Activated CD4-positive, alpha-beta T cell treated with anti-CD3 and anti-CD28 coated beads for 1 hour (primary cell): ENCODE results near the gene MRPS9.

Experiments
- DNase-seq: peaks from one replicate; pipeline ENCODE4 v3.0.0-alpha.2; 2020

MRPS9 gene

DNA sequence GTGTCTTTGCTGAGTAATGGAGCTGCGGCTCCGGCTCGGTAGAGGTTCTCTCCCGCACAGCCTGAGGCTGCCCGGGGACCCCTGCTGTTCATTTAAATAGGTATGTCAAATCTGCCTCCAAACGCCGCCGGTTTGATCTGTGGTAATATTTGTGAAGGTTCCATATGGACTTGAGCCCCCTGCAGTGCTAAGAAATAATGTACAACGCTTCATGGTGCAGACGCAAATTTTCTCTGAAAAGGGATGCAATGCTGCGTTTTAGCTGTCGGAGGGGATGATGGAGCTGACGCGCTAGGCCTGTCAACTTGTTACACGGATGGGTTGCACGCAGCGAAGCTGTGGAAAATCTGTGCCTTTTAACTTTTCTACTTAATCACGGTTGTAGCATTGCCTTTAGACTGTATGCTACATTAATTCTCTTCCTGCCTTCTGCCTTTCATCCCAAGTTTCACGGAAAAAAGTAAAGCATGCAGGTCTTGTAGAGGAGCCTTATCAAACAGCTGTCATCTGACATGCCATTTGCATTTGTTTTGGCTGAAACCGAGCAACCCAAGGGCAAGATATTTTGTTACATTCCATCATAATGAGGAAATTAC is 43.2 kb downstream of the MRPS9 start:
- DNase-seq: no peak

DNA sequence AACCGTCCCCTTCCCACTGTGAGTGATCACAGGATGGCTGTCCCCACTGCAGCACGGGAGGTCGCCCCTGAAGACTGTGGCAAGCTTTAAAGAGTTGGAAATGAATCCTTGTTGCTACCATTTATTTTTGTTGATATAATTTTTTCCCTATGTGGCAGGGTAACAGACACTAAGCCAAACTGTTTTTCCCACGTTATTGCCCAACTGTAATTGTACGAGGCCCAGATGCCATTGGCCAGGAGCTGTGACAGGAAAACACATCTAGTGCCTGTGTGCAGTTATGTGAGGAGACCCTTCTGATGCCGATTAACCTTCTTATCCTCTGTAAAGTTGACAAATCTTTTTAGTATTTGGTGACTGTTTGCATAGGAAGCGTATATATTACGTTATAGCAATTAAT is 44.2 kb downstream of the MRPS9 start:
- DNase-seq: no peak

DNA sequence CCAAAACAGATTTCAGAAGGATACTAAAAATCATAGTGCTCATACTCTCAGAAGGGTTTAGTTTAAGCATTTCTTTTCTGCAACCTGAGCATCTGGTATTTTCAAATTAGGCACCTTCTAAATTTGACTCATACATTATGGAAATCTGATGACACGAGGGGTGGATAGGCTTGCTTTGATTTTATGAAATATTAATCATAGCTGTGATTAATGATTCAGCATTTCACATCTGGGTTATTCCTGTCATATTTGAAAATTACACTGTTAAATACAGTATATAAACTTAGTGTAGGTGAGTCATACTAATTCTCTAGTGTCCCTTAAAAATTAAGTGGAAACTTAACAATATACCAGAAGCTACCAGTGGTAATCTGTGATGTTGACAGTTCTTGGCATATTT is 47.7 kb downstream of the MRPS9 start:
- no peak for DNase-seq

DNA sequence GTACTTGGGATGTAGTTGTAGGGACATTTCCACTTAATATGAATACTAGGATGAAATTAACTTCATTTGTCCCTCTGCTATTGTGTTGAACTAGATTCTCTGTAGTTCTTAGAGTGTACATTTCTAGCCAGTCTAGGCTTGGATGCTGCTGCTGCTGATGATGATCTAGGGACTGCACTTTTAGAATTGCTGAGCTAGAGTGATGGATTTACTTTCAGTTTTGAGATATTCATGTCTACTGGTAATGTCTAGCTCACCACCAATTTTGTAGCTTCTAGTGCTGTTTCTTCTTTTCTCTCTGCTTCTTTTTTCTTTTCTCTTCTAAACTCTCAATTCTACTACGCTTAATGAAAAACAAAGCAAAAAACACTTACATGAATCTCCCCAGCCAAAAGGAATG is 49.4 kb downstream of the MRPS9 start:
- no peak for DNase-seq

DNA sequence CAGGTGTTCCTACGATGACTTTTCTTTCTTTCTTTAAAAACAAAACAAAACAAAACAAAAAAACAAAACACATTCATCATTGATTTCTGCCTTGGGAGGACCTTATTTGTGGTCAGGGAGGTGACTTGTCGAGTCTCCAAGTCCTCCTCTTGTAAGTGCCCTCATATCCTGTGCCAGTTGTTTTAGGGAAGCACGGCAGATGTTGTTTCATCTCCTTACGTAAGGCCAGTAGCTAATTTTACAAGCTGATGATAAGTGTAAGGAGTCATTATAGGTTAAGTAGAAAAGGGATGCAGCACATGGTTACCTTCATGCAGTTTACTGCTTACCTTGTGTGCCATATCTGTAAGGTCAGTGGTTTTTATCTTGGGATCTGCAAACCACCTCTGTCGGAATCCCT is 52.2 kb downstream of the MRPS9 start:
- DNase-seq: no peak

DNA sequence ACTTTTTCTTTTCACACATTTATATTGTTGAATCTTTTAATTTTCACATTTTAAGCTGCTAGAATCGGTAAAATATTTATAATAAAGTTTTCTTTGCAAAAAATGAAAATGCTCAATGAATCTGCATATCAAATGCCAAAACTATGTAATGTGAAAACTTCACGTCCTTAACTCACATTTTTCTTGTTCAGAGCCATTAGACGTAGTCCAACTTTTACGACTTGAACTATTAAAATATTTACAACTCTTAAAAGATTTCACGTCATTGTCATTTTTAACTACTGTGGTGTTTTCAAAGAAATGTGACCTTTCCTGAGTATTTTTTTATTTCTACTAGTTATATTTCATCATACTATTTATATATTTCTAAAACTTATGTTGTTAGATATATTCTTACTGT is 54.9 kb downstream of the MRPS9 start:
- DNase-seq: no peak

DNA sequence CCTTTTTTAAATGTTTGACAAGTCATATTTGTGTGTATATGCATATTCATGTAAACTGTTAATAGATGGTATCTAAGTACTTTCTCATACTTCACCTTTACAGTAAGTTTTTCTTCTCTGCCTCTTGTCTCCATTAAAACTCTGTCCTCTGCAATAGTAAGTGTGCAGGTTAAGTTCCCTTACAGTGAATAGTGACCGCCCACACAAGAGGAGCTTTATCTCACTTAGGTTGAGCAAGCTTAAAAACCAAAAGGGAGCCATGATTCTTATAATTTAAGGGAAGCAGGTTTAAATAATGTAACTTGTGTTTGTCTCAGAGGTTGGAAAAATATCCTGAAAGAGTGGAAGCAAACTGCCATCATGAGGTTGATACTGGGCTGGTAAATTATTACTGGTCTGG is 61.3 kb downstream of the MRPS9 start:
- no peak for DNase-seq

DNA sequence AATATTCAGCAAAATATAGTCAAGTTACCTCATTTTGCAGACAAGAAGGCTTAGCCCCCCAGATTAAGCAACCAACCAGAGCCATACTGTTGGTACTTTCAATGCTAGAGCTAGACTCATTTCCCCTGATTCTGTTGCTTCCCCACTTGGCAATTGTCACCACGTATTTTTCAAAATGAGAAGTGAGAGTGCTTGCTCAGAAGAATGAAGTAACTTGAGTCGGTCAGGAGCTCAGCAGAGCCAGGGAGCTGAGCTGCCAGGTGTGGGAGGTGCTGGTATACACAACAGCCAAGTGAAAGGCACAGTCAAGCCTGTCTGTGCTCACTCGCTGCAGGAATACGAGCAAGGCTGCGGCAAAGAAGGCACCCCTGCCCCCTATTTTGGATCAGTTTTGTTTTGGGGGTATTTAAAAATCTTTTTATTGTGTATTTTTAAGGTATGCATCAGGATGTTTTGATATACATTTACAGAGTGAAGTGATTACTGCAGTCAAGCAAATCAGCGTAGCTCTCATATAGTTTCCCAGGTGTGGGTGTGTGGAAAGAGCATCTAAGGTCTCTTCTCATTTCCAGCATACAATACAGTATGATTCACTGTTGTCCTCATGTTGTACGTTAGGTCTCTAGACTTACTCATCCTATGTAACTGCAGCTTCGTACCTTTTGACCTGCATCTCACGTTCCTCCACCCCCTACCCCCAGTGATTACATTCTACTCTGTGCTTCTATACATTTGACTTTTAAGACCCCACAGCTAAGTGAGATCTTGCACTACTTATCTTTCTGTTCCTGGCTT is 62.4 kb downstream of the MRPS9 start:
- no peak for DNase-seq

DNA sequence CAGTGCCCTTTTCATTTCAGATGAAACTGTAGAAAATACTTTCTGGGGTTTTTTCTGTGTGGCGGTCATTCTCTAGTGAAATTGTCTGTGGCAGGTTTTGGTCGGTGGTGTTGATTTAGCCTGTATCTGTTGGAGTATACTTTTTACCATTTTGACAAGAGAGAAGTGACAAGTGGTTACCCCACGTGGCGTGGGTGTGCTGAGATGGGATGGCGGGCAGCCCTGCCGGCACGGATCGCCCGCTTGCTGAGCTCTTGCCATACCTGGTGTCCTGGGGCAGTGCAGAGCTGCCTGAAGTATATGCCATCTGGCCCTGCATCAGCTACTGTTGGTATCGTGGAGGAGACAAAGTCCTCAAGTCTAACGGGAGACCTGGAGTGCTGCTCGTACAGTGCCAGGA is 64.1 kb downstream of the MRPS9 start:
- no peak for DNase-seq

DNA sequence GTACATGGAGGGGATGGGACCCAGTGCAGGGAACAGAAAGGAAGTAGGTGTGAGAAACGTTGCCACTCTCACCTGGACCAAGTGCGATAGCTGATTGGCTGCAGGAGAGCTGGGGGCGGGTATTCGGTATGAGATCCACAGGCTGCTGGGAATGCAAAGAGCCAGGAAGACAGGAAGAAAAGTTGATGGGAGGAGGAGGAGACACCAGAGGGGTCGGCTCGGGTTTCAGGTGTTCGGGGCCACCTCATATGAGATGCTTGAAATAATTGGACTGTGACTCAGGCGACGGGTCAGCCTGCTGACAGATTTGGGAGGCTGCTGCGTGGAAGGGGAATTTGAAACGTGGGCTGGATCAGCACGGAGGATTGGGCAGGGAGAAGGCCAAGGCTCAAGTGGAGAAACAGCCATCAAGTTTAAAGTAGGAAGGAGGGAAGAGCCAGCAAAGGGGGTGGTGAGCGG is 65.1 kb downstream of the MRPS9 start:
- no peak for DNase-seq

DNA sequence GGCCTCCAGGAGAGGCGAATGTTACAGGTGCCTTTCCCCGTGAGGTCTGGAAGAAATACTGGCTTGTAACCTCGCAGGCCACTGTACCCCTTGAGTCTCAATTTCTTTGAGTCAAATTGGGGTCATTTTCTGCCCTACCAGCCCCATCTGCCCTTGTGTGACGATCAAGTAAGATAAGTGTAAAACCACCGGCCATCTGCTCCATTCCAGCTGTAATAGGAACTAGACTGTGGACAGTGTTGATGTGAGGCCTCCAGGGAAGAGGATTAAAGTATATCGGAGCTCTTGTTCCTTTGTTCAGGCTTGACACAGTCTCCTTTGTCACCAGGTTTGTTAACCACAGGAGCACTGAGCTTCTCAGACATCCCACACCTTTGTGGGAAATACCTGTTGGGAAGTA is 65.6 kb downstream of the MRPS9 start:
- DNase-seq: no peak

DNA sequence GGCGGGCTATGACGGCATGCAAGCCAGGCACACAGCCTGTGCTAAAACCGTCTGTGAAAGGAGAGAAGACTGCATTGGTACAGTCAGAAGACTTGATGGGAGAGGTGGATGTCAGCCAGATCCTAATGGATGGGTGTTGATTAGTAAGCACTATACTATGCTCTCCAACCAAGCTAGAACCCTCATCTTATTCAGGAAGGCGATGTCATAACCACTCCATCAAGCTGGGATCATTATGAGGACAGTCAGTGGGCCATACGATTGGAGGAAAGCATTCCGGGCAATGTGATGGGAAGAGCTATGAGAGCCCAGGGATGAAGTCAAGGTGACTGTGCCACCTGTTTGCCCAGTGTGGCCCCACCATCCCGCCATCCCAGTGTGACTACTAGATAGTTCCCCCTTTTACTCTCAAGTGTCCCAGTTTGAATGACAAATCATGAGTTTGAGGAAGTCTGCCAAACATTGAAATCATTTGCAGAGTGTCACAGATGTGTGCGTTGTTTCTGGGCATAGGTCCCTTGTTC is 66.4 kb downstream of the MRPS9 start:
- DNase-seq: no peak

DNA sequence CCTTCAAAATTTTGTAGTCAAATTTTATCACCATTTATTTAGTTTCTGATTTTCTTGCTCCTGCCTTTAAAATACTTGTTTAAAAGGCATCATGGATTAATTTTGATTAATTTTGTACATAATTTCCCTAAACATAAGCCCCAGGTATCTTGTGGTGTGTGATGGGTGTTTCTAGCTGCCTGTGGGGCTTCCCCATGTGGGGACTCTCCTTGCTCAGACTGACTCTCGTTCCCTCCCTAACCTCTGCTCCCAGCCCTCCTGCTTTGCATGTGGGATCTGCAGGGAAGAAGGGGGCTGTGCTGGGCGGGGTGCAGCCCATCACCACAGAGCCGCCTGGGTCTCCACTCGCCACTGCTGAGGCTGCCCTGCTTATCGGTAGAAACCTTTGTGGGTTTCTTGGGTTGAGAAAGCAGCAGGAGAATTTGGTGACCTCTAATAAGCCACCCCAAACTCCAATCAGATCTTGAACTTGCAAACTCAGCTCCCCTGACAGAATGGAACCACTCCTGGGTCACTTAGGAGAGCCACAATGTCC is 72.5 kb downstream of the MRPS9 start:
- DNase-seq: no peak

DNA sequence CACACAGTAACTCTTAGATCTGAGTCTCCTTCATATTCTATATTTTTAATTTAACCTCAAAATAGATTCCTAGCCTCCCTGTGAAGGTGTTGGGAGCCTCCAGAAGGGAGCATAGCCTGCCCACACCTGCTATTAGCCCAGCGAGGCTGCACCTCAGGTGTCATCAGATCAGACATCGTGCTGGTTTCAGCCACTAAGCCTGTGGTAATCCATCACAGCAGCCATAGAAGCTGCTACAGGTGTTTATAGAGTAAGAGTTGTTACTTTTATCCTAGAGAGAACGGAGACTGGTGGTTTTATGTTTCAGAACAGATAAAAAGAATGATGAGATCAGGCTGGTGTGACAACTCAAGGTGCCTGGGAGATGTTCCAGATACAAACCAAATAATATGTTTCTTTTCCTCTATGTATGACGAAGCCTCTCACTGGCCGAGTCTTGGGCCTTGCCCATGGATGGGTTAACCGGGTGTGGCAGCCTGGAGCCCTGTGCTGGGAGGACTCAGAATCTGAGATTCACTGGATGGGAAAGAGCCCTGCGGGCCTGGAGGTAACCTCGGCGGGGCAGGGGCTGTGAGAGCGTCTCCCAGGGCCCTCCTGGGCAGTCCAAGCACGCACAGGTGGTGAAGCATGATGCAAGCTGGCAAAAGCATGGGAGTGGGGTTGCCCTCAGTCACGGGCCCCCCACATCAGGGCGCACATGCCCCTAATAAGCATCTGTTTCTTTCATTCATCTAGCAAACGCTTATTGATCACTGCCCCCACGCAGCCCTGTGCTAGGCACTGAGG is 73.7 kb downstream of the MRPS9 start:
- no peak for DNase-seq

DNA sequence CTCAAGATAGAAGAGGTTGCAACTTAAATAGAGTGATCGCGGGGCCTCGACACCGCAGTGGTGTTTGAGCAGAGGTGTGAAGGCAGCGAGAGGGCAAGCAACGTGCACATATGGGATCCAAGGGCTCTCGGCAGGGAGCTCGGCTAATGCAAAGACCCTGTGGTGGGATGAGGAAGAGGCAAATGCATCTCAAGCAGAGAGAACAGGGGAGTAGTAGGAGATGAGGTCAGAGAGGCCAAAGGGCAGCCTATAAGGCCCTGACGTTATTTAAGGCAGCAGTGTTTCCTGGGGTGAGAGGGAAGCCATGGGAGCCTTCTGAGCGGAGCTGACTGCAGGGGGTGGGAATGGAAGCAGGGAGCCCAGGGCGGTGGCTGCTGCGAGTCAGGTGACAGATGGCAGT is 74.5 kb downstream of the MRPS9 start:
- no peak for DNase-seq

DNA sequence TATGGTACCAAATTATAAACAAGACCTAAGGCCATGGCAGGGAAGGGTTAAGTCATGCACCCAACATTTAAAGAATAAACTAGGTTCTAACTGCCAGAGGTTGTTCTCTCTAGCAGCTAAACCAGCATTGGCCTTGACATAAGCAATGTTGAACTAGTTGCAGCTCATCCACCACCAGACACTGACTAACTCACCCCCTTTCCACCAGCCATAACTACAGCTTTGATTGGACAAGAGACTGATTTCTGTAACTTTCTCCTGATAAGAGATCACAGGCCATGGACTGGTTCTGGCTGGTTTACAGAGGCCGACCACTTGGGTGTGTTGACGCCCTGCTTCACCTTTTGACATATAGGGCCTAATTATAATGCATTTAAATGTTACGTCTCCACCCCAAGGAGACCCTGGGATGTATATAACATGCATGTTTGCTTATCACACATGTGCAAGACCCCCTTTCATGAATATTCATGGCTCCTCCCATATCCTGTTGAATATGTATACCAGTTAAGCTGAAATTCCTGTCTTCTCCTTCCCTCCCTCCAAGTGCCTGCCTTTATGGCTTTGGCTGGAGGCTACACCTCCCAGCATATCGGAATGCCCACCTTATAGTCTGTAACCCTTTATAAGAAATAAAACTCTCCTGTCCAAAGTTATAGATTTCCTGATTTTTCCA is 75.9 kb downstream of the MRPS9 start:
- no peak for DNase-seq

DNA sequence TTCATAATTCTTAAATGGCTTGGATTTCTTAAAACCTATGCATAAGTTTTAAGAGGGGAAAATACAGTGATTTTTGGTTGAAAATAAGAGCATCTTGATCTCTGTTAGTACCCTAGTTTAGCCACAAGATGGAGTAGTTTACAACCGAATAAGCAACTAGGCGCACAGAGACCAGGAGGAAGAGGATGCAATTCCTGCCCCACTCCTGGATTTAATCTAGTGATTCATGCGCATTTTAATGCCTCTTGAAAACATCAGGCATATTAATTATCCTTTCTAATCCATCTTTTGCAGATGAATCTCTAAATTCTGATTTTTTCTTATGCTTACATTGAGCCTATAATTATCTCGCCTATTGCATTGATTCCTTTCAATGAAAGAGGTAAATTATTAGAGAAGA is 76.7 kb downstream of the MRPS9 start:
- DNase-seq: no peak

DNA sequence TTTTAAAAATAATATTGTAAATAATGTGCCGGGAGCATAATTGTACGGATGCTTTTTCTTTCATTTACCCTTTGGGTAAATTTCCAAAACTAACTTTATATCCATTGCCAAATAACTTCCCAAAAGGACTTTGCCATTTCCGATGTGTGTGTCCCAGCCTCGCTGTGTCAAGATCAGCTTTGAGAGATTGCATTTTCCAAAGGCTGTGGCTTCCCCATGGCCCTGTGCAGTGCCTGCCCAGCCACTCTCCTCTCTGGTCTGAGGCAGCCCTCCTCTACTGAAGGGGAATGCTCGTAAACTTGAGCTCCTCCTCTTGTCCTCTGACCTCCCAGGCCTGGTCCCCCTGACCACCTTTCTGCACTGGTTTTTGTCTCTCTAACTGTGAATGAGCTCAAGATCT is 78.5 kb downstream of the MRPS9 start:
- no peak for DNase-seq

DNA sequence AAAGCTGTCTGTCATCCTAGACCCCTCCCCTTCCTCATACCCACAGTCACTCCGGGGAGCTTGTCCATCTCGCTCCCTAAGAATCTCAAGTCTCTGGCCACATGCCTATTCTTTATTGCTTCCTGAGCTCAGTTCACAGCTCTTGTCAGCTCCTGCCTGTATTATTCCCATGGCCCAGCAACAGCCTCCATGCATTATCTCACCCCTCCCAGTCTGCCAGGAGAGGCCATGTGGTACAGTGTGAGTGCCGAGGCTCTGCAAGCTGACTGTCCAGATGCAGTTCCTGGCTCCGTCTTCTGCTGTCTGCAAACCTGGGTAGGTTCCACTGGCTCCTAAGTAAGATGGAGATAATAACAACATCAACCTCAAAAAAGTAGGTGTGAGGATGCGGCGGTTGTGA is 79.7 kb downstream of the MRPS9 start:
- no peak for DNase-seq

DNA sequence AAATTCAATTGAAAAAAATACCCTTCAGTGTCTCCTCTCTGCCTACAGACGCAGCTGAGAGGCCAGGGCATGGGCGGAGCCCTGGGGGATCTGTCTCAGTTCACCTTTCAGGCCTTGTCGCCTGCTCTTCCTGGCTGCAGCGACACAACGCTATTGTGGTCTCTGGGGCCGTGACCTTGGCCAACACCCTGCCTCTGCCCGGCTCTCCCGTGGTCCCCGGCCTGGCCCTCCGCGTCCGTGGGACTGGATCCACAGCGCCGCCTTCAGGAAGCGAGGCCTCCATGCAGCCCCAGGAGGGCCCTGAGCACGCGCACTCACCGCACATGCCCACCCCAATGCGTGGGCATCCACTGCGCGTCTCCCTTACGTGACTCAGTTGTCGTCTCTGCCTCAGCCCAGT is 81.1 kb downstream of the MRPS9 start:
- no peak for DNase-seq

DNA sequence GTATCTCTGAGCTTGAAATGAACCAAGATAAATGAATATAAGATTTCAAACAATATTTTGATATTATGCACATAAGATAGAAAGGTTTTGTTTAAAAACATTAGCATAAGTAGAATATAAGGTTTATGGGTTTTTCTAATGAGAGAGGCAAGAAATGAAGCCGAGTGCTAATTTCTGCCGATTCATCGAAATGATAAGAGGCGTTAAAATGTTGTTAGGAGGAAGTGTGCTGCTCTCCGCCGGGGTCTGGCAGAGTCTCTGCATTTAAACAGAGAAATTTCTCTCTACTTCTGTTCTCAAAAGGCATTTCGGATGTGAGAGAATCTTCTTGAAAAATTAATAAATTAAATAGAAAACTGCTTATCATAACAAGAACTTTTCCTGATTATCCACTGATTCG is 83.6 kb downstream of the MRPS9 start:
- no peak for DNase-seq

DNA sequence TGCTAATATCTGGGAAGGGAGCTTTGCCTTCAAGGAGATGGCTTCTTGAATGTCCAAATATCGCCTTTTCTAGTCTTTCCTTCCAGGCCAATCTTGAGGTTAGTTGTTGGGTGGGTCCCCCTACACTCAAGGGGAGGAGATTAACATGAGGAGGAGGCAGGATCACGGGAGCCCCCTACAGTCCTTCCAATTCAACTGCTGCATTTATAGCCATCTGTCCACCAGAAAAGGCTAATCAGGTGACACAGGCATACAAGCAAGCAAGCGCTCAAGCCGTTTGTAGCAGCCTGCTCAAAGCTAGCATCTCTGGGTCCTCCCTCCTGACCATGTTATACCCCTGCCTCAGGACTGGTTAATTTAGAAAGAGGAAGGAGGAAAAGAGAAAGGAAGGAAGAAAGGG is 87.6 kb downstream of the MRPS9 start:
- DNase-seq: no peak

DNA sequence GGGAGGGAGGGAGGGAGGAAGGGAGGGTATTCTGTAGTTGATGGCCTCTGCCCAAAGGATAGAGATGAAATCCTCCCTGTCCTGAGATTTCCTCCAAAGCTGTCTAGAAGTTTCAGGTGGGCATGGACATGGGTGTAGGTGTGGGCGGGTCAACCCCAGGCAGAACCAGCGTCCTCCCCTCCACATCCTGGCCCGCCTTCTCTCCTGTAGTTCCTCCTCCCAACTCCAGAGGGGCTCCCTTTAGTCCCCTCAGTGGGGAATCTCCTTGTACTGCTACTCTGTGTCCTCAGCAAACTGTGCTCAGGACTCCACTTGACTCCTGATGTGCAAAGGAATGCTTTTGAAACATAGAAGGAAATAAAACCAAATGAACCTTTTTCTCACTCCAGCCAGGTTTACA is 88.1 kb downstream of the MRPS9 start:
- no peak for DNase-seq
